GM19438 (cell line): ENCODE measurements around the gene GIGYF1.

Source experiments
- ATAC-seq: cut with Tn5 transposase; IDR thresholded peaks from one replicate; pipeline ENCODE4 v1.9.1; 2021; ENCODE audit warnings: low read depth; ENCODE audit not compliant: unreplicated experiment

The GIGYF1 gene

DNA sequence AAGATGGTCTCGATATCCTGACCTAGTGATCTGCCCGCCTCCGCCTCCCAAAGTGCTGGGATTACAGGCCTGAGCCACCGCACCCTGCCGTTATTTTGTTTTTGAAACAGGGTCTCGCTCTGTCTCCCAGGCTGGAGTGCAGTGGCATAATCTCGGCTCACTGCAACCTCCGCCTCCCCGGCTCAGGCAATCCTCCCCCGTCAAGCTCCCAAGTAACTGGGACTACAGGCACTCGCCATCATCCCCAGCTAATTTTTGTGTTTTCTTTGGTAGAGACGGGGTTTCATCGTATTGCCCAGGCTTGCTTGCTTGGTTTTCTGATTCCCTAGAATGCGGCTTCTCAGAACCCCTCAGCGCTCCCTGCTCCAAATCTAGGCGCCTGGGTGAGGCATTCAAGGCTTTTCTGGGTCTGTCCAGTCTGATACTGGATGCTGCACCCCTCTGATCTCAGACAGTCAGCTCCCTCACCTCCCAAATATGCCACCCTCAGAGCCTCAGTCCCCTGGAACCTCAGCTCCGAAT lies 54.0 kb downstream of the GIGYF1 start:
- ATAC-seq: no peak

DNA sequence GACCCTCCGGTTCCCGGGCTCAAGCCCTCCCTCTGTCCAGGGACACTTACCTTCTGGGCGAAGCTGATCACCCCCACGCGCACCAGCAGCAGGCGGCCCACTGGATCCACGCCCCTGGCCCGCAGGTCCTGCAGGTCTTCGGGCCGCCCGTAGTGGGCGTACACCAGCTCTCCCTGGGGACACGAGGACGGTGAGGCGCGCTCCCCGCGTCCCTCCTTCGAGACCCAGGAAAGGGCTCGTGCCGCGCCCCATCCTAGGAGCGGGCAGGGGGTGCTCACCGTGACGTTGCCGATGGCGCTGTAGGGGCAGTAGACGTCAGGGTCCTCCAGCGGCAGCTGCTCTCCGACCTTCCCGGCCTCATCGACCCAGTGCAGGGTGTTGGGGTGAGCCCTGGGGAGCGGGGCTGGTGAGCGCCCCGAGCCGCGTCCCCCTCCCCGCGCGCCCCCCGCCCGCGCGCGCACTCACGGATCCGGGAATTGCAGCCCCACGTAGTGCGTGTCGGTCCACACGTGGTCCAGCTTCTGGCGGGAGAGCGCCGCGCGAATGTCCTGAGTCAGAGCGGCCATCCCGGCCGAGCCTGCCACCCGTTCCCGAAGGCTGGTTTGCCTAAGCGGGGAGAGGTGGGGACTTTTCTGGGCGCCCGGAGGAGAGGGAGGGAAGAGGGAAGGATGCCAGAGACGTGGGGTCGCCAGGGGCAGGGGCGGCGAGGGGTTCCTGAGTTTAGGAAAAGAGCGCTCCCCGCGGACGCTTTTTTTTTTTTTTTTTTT lies 60.9 kb downstream of the GIGYF1 start:
- ATAC-seq: peak; percentile 57

DNA sequence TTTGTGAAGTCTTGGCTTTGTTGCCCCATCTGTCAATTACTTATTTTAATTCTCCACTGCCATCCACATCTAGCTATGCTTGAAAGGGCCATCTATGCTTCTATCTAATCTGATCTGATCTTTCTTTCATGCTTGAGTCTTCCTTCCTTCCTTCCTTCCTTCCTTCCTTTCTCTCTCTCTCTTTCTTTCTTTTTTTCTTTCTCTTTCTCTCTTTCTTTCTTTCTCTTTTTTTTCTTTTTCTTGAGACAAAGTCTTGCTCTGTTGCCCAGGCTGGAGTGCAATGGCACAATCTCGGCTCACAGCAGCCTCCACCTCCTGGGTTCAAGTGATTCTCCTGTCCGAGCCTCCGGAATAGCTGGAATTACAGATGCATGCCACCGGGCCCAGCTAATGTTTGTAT lies 64.0 kb downstream of the GIGYF1 start:
- ATAC-seq: no peak
